ENCODE data around the gene GUF1. TPM values are rescaled to one million over a fixed set of nuclear protein-coding genes. Genes with fewer than 3 reads are reported as not detected.
"Not testable (repeated sequence)": the region's sequence is repeated elsewhere in the genome, so short reads cannot be mapped to it uniquely, and the experiment has no call there.

Gene GUF1
- total and polyA plus RNA-seq, 4 donors, result 6.4 to 13.0 (median 10.5) TPM

- H3K9ac ChIP-seq (ENCODE audit: low read depth in 1 of 2, low read length in 2 of 2), result peak within 1 kb of the TSS; percentile 54 to 56
- TF ChIP-seq NR2F2 (IDR thresholded peaks at IDR 0.05) (peak; percentile 9), TAF1 (conservative IDR thresholded peaks at IDR 0.05) (peak; percentile 60), GABPA (IDR thresholded peaks at IDR 0.05 in 1 of 2, conservative IDR thresholded peaks at IDR 0.05 in 1 of 2) (peak in 1 of 2 donors; percentile 87), ATF3 (IDR thresholded peaks at IDR 0.05) (no peak), RXRA (IDR thresholded peaks at IDR 0.05) (peak in 1 of 2 donors; percentile 27), HNF4A (conservative IDR thresholded peaks at IDR 0.05) (peak in 1 of 2 donors; percentile 3), SP1 (IDR thresholded peaks at IDR 0.05) (no peak), FOXA1 (IDR thresholded peaks at IDR 0.05) (no peak)
- H3K27me3 ChIP-seq (ENCODE audit: control insufficient read depth in 4 of 4, insufficient read depth in 4 of 4, low read length in 3 of 4), result no peaks in the 10 kb centered on the region
- H3K36me3 ChIP-seq (ENCODE audit: control insufficient read depth in 4 of 4, insufficient read depth in 3 of 4, low read depth in 1 of 4, low read length in 3 of 4), result no peaks in the 10 kb centered on the region
- DNase-seq (ENCODE audit: low spot score), result peak; percentile 84
- under 1% methylated on average over 65 of the region's 65 CpGs for WGBS
- H3K4me3 ChIP-seq (ENCODE audit: low read depth in 1 of 3, low read length in 3 of 3), result peak within 1 kb of the TSS; percentile 80 to 95 (median 89)
- no peaks in the 10 kb centered on the region for H3K9me3 ChIP-seq (ENCODE audit: control insufficient read depth in 4 of 4, low read length in 3 of 4)
- H3K4me1 ChIP-seq (ENCODE audit: control insufficient read depth in 4 of 4, insufficient read depth in 4 of 4, low read length in 3 of 4), result peaks cover 1 to 15% (median 8%) of the 10 kb centered on the region in 4 donors
- peak within 1 kb of the TSS; percentile 63 to 72 for H3K27ac ChIP-seq (ENCODE audit: low read depth in 1 of 2, low read length in 2 of 2)
Measured at GRCh38 chr4:44726038-44726871, 48.0 kb downstream of the GUF1 start, which contains the start of gene GNPDA2. TSS of gene GNPDA2 (minus strand) at chr4:44726556. CDS start at chr4:44722207, 4,349 bp downstream.

GRCh38 chr4:44727471-44727870 is 49.3 kb downstream of the GUF1 start:
- WGBS, result 91% methylated on average over 6 of the region's 6 CpGs
- H3K4me3 ChIP-seq (ENCODE audit: low read depth in 1 of 3, low read length in 3 of 3), result no peak overlapping the region
- no peaks in the 10 kb centered on the region for H3K9me3 ChIP-seq (ENCODE audit: control insufficient read depth in 4 of 4, low read length in 3 of 4)

GRCh38 chr4:44728694-44729093 is 50.5 kb downstream of the GUF1 start:
- H3K9ac ChIP-seq (ENCODE audit: low read depth in 1 of 2, low read length in 2 of 2); DNase-seq (ENCODE audit: low spot score); H3K27me3 ChIP-seq (ENCODE audit: control insufficient read depth in 4 of 4, insufficient read depth in 4 of 4, low read length in 3 of 4); H3K27ac ChIP-seq (ENCODE audit: low read depth in 1 of 2, low read length in 2 of 2); H3K9me3 ChIP-seq (ENCODE audit: control insufficient read depth in 4 of 4, low read length in 3 of 4); H3K36me3 ChIP-seq (ENCODE audit: control insufficient read depth in 4 of 4, insufficient read depth in 3 of 4, low read depth in 1 of 4, low read length in 3 of 4); H3K4me3 ChIP-seq (ENCODE audit: low read depth in 1 of 3, low read length in 3 of 3): not testable (repeated sequence)
- H3K4me1 ChIP-seq (ENCODE audit: control insufficient read depth in 4 of 4, insufficient read depth in 4 of 4, low read length in 3 of 4), result peaks cover 1 to 15% (median 8%) of the 10 kb centered on the region in 4 donors
- WGBS, result 92% methylated on average over 9 of the region's 9 CpGs

More at GRCh38 chr4:44727471-44727870, 49.3 kb downstream of the GUF1 start:
- no peak overlapping the region for H3K9ac ChIP-seq (ENCODE audit: low read depth in 1 of 2, low read length in 2 of 2)
- H3K27me3 ChIP-seq (ENCODE audit: control insufficient read depth in 4 of 4, insufficient read depth in 4 of 4, low read length in 3 of 4), result no peaks in the 10 kb centered on the region
- H3K27ac ChIP-seq (ENCODE audit: low read depth in 1 of 2, low read length in 2 of 2), result no peak overlapping the region
- H3K36me3 ChIP-seq (ENCODE audit: control insufficient read depth in 4 of 4, insufficient read depth in 3 of 4, low read depth in 1 of 4, low read length in 3 of 4), result no peaks in the 10 kb centered on the region
- TF ChIP-seq FOXA2 (IDR thresholded peaks at IDR 0.05), result no peak
- no peak for TF ChIP-seq TAF1 (conservative IDR thresholded peaks at IDR 0.05)
- no peak for DNase-seq (ENCODE audit: low spot score)
- peaks cover 1 to 15% (median 8%) of the 10 kb centered on the region in 4 donors for H3K4me1 ChIP-seq (ENCODE audit: control insufficient read depth in 4 of 4, insufficient read depth in 4 of 4, low read length in 3 of 4)

- Histone ChIP-seq H3K9me3 (ENCODE audit: control insufficient read depth in 4 of 4, low read length in 3 of 4) (no peaks in the 10 kb centered on the region), H3K4me3 (ENCODE audit: low read depth in 1 of 3, low read length in 3 of 3) (no peak overlapping the region), H3K36me3 (ENCODE audit: control insufficient read depth in 4 of 4, insufficient read depth in 3 of 4, low read depth in 1 of 4, low read length in 3 of 4) (no peaks in the 10 kb centered on the region), H3K27me3 (ENCODE audit: control insufficient read depth in 4 of 4, insufficient read depth in 4 of 4, low read length in 3 of 4) (peaks cover 0 to 3% (median 0%) of the 10 kb centered on the region in 4 donors), H3K27ac (ENCODE audit: low read depth in 1 of 2, low read length in 2 of 2) (no peak overlapping the region), H3K4me1 (ENCODE audit: control insufficient read depth in 4 of 4, insufficient read depth in 4 of 4, low read length in 3 of 4) (no peaks in the 10 kb centered on the region), H3K9ac (ENCODE audit: low read depth in 1 of 2, low read length in 2 of 2) (no peak overlapping the region)
- no peak for DNase-seq (ENCODE audit: low spot score)
- WGBS, result 90% methylated on average over 2 of the region's 2 CpGs
- no peak for TF ChIP-seq FOXA2 (IDR thresholded peaks at IDR 0.05)
- no peak for TF ChIP-seq EGR1 (IDR thresholded peaks at IDR 0.05; ENCODE audit: low read depth in 2 of 2)
- no peak for TF ChIP-seq FOXA1 (IDR thresholded peaks at IDR 0.05)
- TF ChIP-seq CTCF (IDR thresholded peaks at IDR 0.05; ENCODE audit: low read depth, low read length, missing input control), result no peak
- TF ChIP-seq YY1 (IDR thresholded peaks at IDR 0.05), result no peak
- no peak for TF ChIP-seq TAF1 (conservative IDR thresholded peaks at IDR 0.05)
- TF ChIP-seq ZBTB33 (IDR thresholded peaks at IDR 0.05), result no peak
- no peak for TF ChIP-seq RXRA (IDR thresholded peaks at IDR 0.05)
- no peak for TF ChIP-seq MAX (IDR thresholded peaks at IDR 0.05)
- TF ChIP-seq NR2F2 (IDR thresholded peaks at IDR 0.05), result no peak
- TF ChIP-seq HNF4G (IDR thresholded peaks at IDR 0.05), result no peak
- TF ChIP-seq GABPA (IDR thresholded peaks at IDR 0.05 in 1 of 2, conservative IDR thresholded peaks at IDR 0.05 in 1 of 2), result no peak
Measured at GRCh38 chr4:44736900-44737299, 58.7 kb downstream of the GUF1 start.
